ENCODE results near the gene LY6G5C. TPM values are rescaled to one million over a fixed set of nuclear protein-coding genes. Genes with fewer than 3 reads are reported as not detected.

The LY6G5C gene
- total and polyA plus RNA-seq, 2 of the 13 experiments (the other 11 are each of a cell fraction or from before 2014, with no cell fraction given): 0.33 to 0.55 TPM

DNA sequence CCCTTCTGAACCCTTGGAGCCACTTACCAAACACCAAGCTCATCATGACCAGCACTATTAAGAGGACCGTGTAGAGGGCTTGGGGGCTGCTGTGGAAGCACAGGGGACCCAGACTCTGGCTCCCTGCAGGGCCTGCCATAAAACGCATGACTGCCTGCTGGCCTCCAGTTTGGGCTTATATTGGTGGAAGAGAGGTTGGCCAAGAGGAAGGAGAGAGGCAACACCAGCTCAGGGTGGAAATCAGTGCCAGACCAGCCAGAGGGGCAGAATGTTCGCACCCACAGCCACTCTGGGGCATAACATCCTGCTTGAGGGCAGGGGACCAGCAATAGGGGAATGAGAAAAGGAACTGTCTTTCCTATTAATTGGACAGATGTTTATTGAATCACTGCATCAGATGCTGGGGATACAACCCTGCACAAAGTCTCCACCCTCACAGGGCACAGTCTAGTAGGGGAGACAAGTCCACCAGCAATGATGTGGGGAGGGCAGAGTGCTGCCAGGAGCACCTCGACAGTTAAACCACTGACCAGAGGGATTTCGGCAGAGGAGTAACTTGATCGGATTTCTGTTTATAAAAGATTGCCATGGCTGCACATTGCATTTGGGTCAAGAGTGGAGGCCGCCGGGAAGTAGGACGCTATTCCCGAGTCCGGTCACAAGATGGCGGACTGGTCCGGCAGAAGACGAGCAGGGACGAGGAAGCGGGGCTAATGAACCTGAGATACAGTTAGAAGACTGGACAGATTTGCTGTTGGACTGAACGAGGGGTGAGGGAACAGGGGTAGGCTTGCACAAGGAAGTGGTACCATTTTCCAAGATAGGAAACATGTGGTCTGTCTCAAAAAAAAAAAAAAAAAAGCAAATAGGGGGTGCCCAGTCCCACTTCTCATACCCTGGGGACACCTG lies at the start of gene LY6G5C (continued):
- TF ChIP-seq IKZF5 (CRISPR knock-in tag; IDR thresholded peaks at IDR 0.05) (peak; percentile 67; the same call in 1 of the 2 replicates), ZNF639 (CRISPR knock-in tag; conservative IDR thresholded peaks at IDR 0.05) (no peak), ZFP36L1 (CRISPR knock-in tag; IDR thresholded peaks at IDR 0.05) (no peak), AGO1 (IDR thresholded peaks at IDR 0.05; ENCODE audit: low read depth, low read length, poor library complexity, severe bottlenecking) (no peak), ZNF609 (CRISPR knock-in tag; IDR thresholded peaks at IDR 0.05; ENCODE audit: borderline replicate concordance) (no peak), ZFP82 (CRISPR knock-in tag; IDR thresholded peaks at IDR 0.05; ENCODE audit: borderline replicate concordance) (no peak), DZIP1 (CRISPR knock-in tag; IDR thresholded peaks at IDR 0.05) (no peak), ZNF766 (CRISPR knock-in tag; IDR thresholded peaks at IDR 0.05; ENCODE audit: borderline replicate concordance) (no peak), DNMT3B (CRISPR knock-in tag; conservative IDR thresholded peaks at IDR 0.05) (no peak), KDM5B (CRISPR knock-in tag; IDR thresholded peaks at IDR 0.05; ENCODE audit: borderline replicate concordance) (no peak), POLR2AphosphoS5 (IDR thresholded peaks at IDR 0.05; ENCODE audit: low read depth, low read length) (no peak), KDM2A (CRISPR knock-in tag; IDR thresholded peaks at IDR 0.05; ENCODE audit: borderline replicate concordance, low read depth) (peak; percentile 82), ZNF232 (CRISPR knock-in tag; IDR thresholded peaks at IDR 0.05; ENCODE audit: borderline replicate concordance) (no peak)
- TF ChIP-seq, protein P1, sequence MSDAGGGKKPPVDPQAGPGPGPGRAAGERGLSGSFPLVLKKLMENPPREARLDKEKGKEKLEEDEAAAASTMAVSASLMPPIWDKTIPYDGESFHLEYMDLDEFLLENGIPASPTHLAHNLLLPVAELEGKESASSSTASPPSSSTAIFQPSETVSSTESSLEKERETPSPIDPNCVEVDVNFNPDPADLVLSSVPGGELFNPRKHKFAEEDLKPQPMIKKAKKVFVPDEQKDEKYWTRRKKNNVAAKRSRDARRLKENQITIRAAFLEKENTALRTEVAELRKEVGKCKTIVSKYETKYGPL (CRISPR knock-in tag; IDR thresholded peaks at IDR 0.05): no peak
- TF ChIP-seq, protein P2, sequence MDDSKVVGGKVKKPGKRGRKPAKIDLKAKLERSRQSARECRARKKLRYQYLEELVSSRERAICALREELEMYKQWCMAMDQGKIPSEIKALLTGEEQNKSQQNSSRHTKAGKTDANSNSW (CRISPR knock-in tag; IDR thresholded peaks at IDR 0.05; ENCODE audit: borderline replicate concordance): no peak
